Activated CD8-positive, alpha-beta T cell treated with anti-CD3 and anti-CD28 coated beads for 36 hours (primary cell): ENCODE data around the gene HTRA1. TPM values are rescaled to one million over a fixed set of nuclear protein-coding genes. Genes with fewer than 3 reads are reported as not detected.

Source experiments
- ATAC-seq: fragments of 200-7000 bp; cut with Tn5 transposase; one replicate; pipeline ENCODE4 v1.10.0; 2021; ENCODE audit warnings: mild to moderate bottlenecking, moderate library complexity
- CTCF ChIA-PET: fragments of 350-600 bp; sonication (Branson Sonifier 250); formaldehyde crosslinking; loops from one replicate; lab custom pipeline; 2021; ENCODE audit warnings: antibody characterized with exemption; lab: Charles Lee
- POLR2A ChIA-PET: fragments of 350-600 bp; sonication (Branson Sonifier 250); formaldehyde crosslinking; loops from one replicate; lab custom pipeline; 2021; ENCODE audit warnings: antibody characterized with exemption; lab: Charles Lee
- DNase-seq: peaks from one replicate; pipeline ENCODE4 v3.0.0-alpha.2; 2020
- H3K27ac Mint-ChIP-seq: one replicate; pipeline ENCODE4 v1.8.0; 2021; ENCODE audit warnings: mild to moderate bottlenecking, mixed read lengths
- H3K27me3 Mint-ChIP-seq: one replicate; pipeline ENCODE4 v1.8.0; 2021; ENCODE audit warnings: mixed read lengths
- H3K36me3 Mint-ChIP-seq: one replicate; pipeline ENCODE4 v1.8.0; 2021; ENCODE audit warnings: low read depth, mixed read lengths
- H3K4me1 Mint-ChIP-seq: one replicate; pipeline ENCODE4 v1.8.0; 2021; ENCODE audit warnings: low read depth, mixed read lengths
- H3K4me3 Mint-ChIP-seq: one replicate; pipeline ENCODE4 v1.8.0; 2021; ENCODE audit warnings: mild to moderate bottlenecking, moderate library complexity, mixed read lengths
- H3K9me3 Mint-ChIP-seq: one replicate; pipeline ENCODE4 v1.8.0; 2021; ENCODE audit warnings: mixed read lengths
- intact Hi-C: fragments of 100-400 bp; cut with micrococcal nuclease; formaldehyde crosslinking; loops from one replicate; pipeline ENCODE4 v1.10.0; 2022
- total RNA-seq, 2 experiments: library from RNA; stranded (reverse); gene quantifications; one replicate each; pipeline ENCODE4 v1.2.3, GENCODE V29; 2021
- TF ChIP-seq, protein P1 (sequence below): fragments of 200-600 bp; IDR thresholded peaks from one replicate; pipeline ENCODE4 v1.8.0; 2022; ENCODE audit warnings: antibody characterized with exemption, mild to moderate bottlenecking

The HTRA1 gene
- total RNA-seq, 2 experiments from 2014 or later = not detected

DNA sequence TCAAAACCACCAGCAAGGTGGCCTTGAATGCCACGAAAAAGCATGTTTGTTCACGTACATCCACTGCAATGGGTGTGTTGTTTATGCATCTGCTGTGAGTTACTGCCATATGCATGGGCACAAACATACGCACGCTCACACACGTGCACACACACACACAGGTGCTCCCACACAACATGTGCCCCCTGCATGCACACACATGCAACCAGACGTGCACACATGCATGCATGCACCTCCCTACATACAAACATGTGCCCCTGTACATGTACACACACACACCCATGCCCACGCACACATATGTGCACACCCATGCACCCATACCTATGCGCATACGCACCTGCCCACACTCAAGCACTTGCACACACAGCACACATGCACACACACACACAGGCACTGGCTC, 89.1 kb downstream of the HTRA1 start:
- ChIA-PET POLR2A (interaction anchor here (0.7 kb wide), 1 partner anchor 59 kb away, joined by 3 read pairs; no protein-coding TSS in a partner anchor), CTCF (interaction anchor here (0.8 to 2.2 kb wide), 3 partner anchors 16 to 36 kb away, joined by 3 to 16 read pairs (median 3); no protein-coding TSS in a partner anchor)
- intact Hi-C loops = no loop called here
- Mint-ChIP-seq H3K4me1 (peaks cover 13% of the 10 kb centered on the region), H3K36me3 (no peaks in the 10 kb centered on the region), H3K27ac (no peak overlapping the region), H3K27me3 (no peaks in the 10 kb centered on the region), H3K4me3 (no peak overlapping the region), H3K9me3 (no peaks in the 10 kb centered on the region)
- ATAC-seq = no peak
- no peak for DNase-seq
- TF ChIP-seq, protein P1, sequence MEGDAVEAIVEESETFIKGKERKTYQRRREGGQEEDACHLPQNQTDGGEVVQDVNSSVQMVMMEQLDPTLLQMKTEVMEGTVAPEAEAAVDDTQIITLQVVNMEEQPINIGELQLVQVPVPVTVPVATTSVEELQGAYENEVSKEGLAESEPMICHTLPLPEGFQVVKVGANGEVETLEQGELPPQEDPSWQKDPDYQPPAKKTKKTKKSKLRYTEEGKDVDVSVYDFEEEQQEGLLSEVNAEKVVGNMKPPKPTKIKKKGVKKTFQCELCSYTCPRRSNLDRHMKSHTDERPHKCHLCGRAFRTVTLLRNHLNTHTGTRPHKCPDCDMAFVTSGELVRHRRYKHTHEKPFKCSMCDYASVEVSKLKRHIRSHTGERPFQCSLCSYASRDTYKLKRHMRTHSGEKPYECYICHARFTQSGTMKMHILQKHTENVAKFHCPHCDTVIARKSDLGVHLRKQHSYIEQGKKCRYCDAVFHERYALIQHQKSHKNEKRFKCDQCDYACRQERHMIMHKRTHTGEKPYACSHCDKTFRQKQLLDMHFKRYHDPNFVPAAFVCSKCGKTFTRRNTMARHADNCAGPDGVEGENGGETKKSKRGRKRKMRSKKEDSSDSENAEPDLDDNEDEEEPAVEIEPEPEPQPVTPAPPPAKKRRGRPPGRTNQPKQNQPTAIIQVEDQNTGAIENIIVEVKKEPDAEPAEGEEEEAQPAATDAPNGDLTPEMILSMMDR = no peak

DNA sequence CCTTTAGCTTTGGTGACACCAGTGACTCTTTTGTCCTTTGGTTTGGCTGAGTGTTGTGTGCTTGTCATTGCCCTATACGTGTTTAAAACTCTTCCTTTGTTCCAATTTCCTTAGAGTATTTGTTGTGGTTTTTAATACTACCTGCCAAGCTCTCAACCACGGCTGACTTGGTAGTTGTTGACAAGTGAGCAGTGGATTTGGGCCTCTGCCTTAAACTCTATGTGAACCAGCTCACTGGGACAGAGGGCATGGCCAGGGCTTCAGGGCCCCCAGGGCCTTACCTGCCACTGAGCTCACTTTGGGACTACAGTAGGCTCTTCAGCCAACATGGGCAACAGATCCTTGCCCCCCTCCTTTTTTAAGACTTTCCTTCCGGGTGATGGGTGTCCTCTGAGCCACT, 89.6 kb downstream of the HTRA1 start:
- intact Hi-C loops = no loop called here
- Mint-ChIP-seq H3K36me3 (no peaks in the 10 kb centered on the region), H3K27ac (peak overlapping the region; percentile 15), H3K27me3 (no peaks in the 10 kb centered on the region), H3K4me3 (no peak overlapping the region), H3K4me1 (peaks cover 13% of the 10 kb centered on the region), H3K9me3 (no peaks in the 10 kb centered on the region)
- DNase-seq (no peak), ATAC-seq (peak; percentile 5)
- TF ChIP-seq, protein P1 = no peak
- ChIA-PET CTCF (interaction anchor here (0.8 to 2.2 kb wide), 3 partner anchors 15 to 36 kb away, joined by 3 to 16 read pairs (median 3); no protein-coding TSS in a partner anchor), POLR2A (interaction anchor here (0.7 kb wide), 1 partner anchor 60 kb away, joined by 3 read pairs; no protein-coding TSS in a partner anchor)

DNA sequence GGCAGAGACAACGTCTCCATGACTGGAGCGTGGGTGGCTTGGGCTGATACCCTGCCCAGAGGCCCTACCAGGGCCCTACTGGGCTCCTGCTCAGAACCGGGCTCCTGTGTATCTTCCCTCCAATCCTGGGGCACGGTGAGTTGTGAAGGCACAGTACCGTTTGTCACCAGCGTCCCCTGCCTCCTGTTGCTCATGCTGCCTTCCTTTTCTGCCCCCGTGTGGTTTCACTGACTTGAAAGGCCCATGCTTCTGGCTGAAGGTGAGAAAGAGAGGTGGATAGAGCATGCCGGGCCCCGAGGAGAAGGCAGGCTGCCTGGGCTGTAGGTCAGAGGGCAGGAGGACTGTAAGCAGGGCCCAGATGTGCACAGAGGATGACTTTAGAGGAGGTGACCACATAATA, 90.1 kb downstream of the HTRA1 start:
- Mint-ChIP-seq H3K36me3 (no peaks in the 10 kb centered on the region), H3K27me3 (no peaks in the 10 kb centered on the region), H3K4me3 (no peak overlapping the region), H3K27ac (peak overlapping the region; percentile 15), H3K9me3 (no peaks in the 10 kb centered on the region), H3K4me1 (peaks cover 13% of the 10 kb centered on the region)
- DNase-seq = peak; percentile 79
- ChIA-PET POLR2A (interaction anchor here (0.7 kb wide), 1 partner anchor 60 kb away, joined by 3 read pairs; no protein-coding TSS in a partner anchor), CTCF (interaction anchor here (1.1 to 2.2 kb wide), 2 partner anchors 15 to 26 kb away, joined by 3 to 16 read pairs; no protein-coding TSS in a partner anchor)
- peak; percentile 96 for ATAC-seq
- intact Hi-C loops = no loop called here
- TF ChIP-seq, protein P1 = no peak

DNA sequence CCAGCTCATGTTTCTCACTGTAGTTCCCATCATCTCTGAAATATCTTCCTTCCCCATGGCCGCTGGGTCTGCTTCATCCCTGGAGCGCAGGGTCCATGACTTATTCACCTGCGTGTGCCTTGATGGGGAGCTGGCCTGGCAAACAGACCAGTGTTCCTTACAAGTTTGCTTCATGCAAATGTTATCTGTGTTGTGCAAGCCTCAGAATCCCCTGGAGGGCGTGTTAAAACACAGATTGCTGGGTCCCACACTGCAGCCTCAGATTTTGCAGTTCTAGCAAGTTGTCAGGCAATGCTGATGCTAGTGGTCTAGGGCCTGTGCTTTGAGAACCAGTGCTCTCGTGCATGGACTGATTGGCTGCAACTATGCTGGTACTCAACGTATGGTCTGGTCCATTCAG, 92.0 kb downstream of the HTRA1 start:
- ATAC-seq = no peak
- TF ChIP-seq, protein P1 = no peak
- H3K9me3 Mint-ChIP-seq = no peaks in the 10 kb centered on the region
- no peak overlapping the region for H3K27ac Mint-ChIP-seq
- no peaks in the 10 kb centered on the region for H3K36me3 Mint-ChIP-seq
- H3K4me3 Mint-ChIP-seq = no peak overlapping the region
- ChIA-PET CTCF (interaction anchor here (1.1 kb wide), 1 partner anchor 12 kb away, joined by 4 read pairs; no protein-coding TSS in a partner anchor), POLR2A (no interaction called here)
- peaks cover 18% of the 10 kb centered on the region for H3K4me1 Mint-ChIP-seq
- no peak for DNase-seq
- no peaks in the 10 kb centered on the region for H3K27me3 Mint-ChIP-seq
- intact Hi-C loops = no loop called here
